Astrocyte of the spinal cord (primary cell): Measurements from ENCODE around the gene DDR1.
"Not testable (repeated sequence)": the region's sequence is repeated elsewhere in the genome, so short reads cannot be mapped to it uniquely, and the experiment has no call there.

ENCODE experiments used
- DNase-seq: peaks from one replicate; pipeline ENCODE4 v3.0.0; 2011; ENCODE audit warnings: low read depth, low spot score
- H3K4me3 ChIP-seq: 2 replicates; pipeline ENCODE4 v1.5.1; 2011; ENCODE audit warnings: low read depth, mild to moderate bottlenecking, low read length, moderate library complexity
- in situ Hi-C: cut with HindIII; loops from 2 replicates; pipeline ENCODE4 v1.10.0; 2017; ENCODE audit warnings: low sequenced_read_pairs
- TF ChIP-seq, protein P1 (sequence below): IDR thresholded peaks from 2 replicates; pipeline ENCODE4 v1.5.1; 2012; ENCODE audit warnings: low read depth, mild to moderate bottlenecking, low read length, inconsistent platforms

The DDR1 gene

GRCh38 chr6:30873137-30873640, 11.1 kb upstream of the DDR1 start:
- in situ Hi-C loops, result no loop called here
- H3K4me3 ChIP-seq, result no peak overlapping the region
- DNase-seq, result no peak
- TF ChIP-seq, protein P1, sequence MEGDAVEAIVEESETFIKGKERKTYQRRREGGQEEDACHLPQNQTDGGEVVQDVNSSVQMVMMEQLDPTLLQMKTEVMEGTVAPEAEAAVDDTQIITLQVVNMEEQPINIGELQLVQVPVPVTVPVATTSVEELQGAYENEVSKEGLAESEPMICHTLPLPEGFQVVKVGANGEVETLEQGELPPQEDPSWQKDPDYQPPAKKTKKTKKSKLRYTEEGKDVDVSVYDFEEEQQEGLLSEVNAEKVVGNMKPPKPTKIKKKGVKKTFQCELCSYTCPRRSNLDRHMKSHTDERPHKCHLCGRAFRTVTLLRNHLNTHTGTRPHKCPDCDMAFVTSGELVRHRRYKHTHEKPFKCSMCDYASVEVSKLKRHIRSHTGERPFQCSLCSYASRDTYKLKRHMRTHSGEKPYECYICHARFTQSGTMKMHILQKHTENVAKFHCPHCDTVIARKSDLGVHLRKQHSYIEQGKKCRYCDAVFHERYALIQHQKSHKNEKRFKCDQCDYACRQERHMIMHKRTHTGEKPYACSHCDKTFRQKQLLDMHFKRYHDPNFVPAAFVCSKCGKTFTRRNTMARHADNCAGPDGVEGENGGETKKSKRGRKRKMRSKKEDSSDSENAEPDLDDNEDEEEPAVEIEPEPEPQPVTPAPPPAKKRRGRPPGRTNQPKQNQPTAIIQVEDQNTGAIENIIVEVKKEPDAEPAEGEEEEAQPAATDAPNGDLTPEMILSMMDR, result no peak

- in situ Hi-C loops, H3K4me3 ChIP-seq, DNase-seq: not testable (repeated sequence)
Measured at GRCh38 chr6:30873795-30874194, 10.5 kb upstream of the DDR1 start.

DNA sequence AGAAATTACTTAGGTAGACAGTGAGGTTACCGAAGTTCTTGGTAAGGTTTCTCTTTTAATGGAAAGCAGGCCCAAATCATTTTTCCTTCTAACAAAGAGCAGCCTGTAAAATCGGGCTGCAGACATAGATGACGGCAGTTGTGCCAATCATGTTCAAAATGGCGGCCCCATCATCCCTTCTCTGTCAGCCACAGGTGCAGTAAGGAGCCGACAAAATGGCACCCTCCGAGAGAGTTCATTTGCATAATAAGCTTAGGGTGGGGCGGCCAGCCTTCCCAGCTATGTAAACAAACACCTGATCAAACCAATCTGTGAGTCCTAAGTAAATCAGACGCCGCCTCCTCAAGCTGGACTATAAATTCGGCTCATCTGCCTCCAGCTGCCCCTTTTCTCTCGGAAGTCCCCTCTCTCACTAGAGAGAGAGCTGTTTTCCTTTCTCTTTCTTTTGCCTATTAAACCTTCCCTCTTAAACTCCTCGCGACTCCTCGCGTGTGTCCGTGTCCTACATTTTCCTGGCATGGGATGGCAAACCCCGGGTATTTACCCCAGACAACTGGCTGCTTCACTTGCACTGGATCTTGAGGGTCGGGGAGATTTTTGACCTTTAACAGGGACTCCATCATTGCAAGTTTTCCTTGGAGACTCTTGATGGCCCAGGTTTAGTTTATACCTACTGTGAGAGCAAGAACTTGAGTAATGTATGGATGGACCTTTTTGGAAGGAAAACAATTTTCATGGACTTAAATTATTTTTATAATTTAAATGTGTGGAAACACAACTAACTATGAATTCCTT, 8.9 kb upstream of the DDR1 start:
- in situ Hi-C loops, result no loop called here
- TF ChIP-seq, protein P1, result no peak
- H3K4me3 ChIP-seq, result no peak overlapping the region
- no peak for DNase-seq

GRCh38 chr6:30876039-30876730, 8.1 kb upstream of the DDR1 start:
- H3K4me3 ChIP-seq, result no peak overlapping the region
- in situ Hi-C loops, result no loop called here
- peak; percentile 89 for DNase-seq
- TF ChIP-seq, protein P1, result no peak

- peak; percentile 91 for DNase-seq
- in situ Hi-C loops, result no loop called here
- TF ChIP-seq, protein P1, result peak; percentile 88
- peak overlapping the region; percentile 21 for H3K4me3 ChIP-seq
Measured at GRCh38 chr6:30877419-30878262, 6.7 kb upstream of the DDR1 start.

DNA sequence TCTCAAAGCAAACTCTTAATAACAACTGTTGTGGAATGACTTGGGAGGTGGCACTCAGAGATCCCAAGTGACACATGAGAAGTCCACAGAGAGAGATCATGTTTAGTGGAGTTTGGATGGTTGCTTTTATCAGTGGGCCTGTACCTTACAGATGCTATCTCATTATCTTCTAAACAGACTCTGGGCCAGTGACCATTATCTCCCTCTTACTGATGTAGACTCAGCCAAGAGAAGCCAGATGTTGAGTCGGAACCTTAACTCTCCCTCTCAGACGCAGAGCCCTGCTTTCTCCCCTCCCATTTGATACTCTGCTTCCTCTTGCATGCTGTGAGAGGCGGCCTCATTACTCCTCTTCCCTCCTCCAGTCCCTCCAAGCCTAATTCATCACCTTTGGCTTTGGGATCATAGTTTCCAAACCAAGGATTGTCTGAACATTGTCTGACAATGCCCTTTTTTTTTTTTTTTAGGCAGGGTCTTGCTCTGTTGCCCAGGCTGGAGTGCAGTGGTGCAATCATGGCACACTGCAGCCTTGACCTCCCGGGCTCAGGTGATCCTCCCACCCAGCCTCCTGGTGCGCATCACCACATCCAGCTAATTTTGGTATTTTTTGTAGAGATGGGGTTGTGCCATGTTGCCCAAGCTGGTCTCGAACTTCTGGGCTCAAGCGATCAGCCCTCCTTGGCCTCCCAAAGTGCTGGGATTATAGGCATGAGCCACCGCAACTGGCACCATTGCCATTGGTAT, 4.5 kb upstream of the DDR1 start:
- DNase-seq, result no peak
- in situ Hi-C loops, result no loop called here
- TF ChIP-seq, protein P1, result no peak
- no peak overlapping the region for H3K4me3 ChIP-seq
